ENCODE measurements around the gene SNCA. TPM values are rescaled to one million over a fixed set of nuclear protein-coding genes. Genes with fewer than 3 reads are reported as not detected.

SNCA gene
- total and polyA plus RNA-seq, 2 of the 8 experiments (the other 6 are each of a cell fraction or from before 2014, with no cell fraction given) = 8.5 to 16.8 TPM

DNA sequence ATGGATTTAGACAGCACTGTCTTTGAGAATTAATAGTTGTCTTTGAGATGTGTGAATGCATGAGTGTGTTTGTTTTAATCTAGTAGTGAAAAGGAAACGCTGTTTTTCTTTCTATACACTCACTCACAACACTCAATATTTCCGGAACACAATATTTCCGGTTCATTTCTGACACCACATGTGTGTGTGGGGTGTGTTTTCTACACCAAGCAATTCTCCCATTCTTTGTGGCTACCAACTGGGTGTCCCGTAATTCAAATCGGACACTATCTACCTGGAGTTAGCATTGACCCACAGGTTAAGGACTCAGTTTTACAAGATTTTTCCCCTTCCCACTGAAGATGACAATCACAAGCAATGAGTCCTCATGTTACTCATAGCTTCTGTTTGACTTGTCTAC, 113.9 kb downstream of the SNCA start (continued):
- TF ChIP-seq TAF1 (IDR thresholded peaks at IDR 0.05; ENCODE audit: low read depth, low read length) = no peak
- TF ChIP-seq RFX5 (IDR thresholded peaks at IDR 0.05; ENCODE audit: borderline replicate concordance, low read depth, low read length) = no peak
- TF ChIP-seq PHF8 (conservative IDR thresholded peaks at IDR 0.05; ENCODE audit: low read depth, low read length) = no peak
